Vagina (tissue), 2 donors: ENCODE measurements around the gene FBXW4.

ENCODE experiments used
- CTCF ChIP-seq, 3 experiments: fragments of 450-650 bp in 2 of 3; fragments of 200-600 bp in 1 of 3; sonication (generic) in 1 of 3; IDR thresholded peaks; one replicate each; pipeline ENCODE4 v1.5.1; 2017 to 2019; ENCODE audit warnings: antibody characterized with exemption in 3 of 3, mild to moderate bottlenecking in 2 of 3, moderate library complexity in 2 of 3
- POLR2A ChIP-seq, 2 donors: fragments of 450-650 bp; IDR thresholded peaks; one replicate each; pipeline ENCODE4 v1.6.1; 2017; ENCODE audit warnings: antibody characterized with exemption in 2 of 2, mild to moderate bottlenecking in 2 of 2, moderate library complexity in 2 of 2
- POLR2AphosphoS5 ChIP-seq, 2 donors: sonication (generic); formaldehyde crosslinking; IDR thresholded peaks; one replicate each; pipeline ENCODE4 v1.9.0; 2017; ENCODE audit warnings: antibody characterized with exemption in 2 of 2, mild to moderate bottlenecking in 2 of 2, low read depth in 1 of 2; ENCODE audit not compliant: insufficient read depth in 1 of 2

- TF ChIP-seq CTCF (IDR thresholded peaks at IDR 0.05) (no peak), POLR2AphosphoS5 (IDR thresholded peaks at IDR 0.05; ENCODE audit: insufficient read depth in 1 of 2, low read depth in 1 of 2) (no peak), POLR2A (IDR thresholded peaks at IDR 0.05) (no peak)
Observed at GRCh38 chr10:101666083-101666482, 28.9 kb downstream of the FBXW4 start.
